Measurements from ENCODE around the gene FKRP. TPM values are rescaled to one million over a fixed set of nuclear protein-coding genes. Genes with fewer than 3 reads are reported as not detected.
A peak's percentile ranks its signal among the peaks of the same experiment; 100 is the strongest.

FKRP gene
- total RNA-seq, 4 donors from 2014 or later, result 5.6 to 12.6 (median 9.3) TPM

GRCh38 chr19:46731007-46731501 lies 14.8 kb upstream of the FKRP start:
- no peaks in the 10 kb centered on the region for H3K9me3 ChIP-seq
- peaks cover 26 to 80% (median 32%) of the 10 kb centered on the region in 3 donors for H3K4me1 ChIP-seq
- no peak overlapping the region for H3K4me3 ChIP-seq
- no peaks in the 10 kb centered on the region for H3K27me3 ChIP-seq
- TF ChIP-seq CTCF (IDR thresholded peaks at IDR 0.05), result peak in 1 of 6 experiments; percentile 11
- no peak for TF ChIP-seq POLR2A (IDR thresholded peaks at IDR 0.05)
- intact Hi-C loops (cut with DNase I), result no loop called here
- peaks cover 48 to 100% (median 58%) of the 10 kb centered on the region in 3 donors for H3K36me3 ChIP-seq
- DNase-seq, result no peak
- WGBS, 2 donors, result 30 to 43% methylated on average over 1 of the region's 14 CpGs
- peak overlapping the region; percentile 46 to 69 (median 51) for H3K27ac ChIP-seq

GRCh38 chr19:46731584-46731983 lies 14.3 kb upstream of the FKRP start:
- no peak overlapping the region for H3K4me3 ChIP-seq
- peak overlapping the region; percentile 46 to 69 (median 51) for H3K27ac ChIP-seq

GRCh38 chr19:46732172-46732938 lies 13.5 kb upstream of the FKRP start:
- Histone ChIP-seq H3K4me3 (no peak overlapping the region), H3K9me3 (no peaks in the 10 kb centered on the region), H3K4me1 (peaks cover 29 to 78% (median 36%) of the 10 kb centered on the region in 3 donors), H3K27me3 (no peaks in the 10 kb centered on the region), H3K27ac (peak overlapping the region; percentile 50 to 69 (median 62)), H3K36me3 (peaks cover 41 to 100% (median 56%) of the 10 kb centered on the region in 3 donors)
- no peak for TF ChIP-seq CTCF (IDR thresholded peaks at IDR 0.05)
- TF ChIP-seq POLR2A (IDR thresholded peaks at IDR 0.05), result no peak
- no peak for DNase-seq
- WGBS, 2 donors, result 80 to 88% methylated on average over 15 to 24 of the region's 28 CpGs
- intact Hi-C loops (cut with DNase I), result no loop called here

More at GRCh38 chr19:46731584-46731983, 14.3 kb upstream of the FKRP start:
- no peaks in the 10 kb centered on the region for H3K27me3 ChIP-seq
- H3K4me1 ChIP-seq, result peaks cover 26 to 78% (median 32%) of the 10 kb centered on the region in 3 donors
- H3K36me3 ChIP-seq, result peaks cover 46 to 100% (median 56%) of the 10 kb centered on the region in 3 donors
- TF ChIP-seq CTCF (IDR thresholded peaks at IDR 0.05), result no peak
- TF ChIP-seq POLR2A (IDR thresholded peaks at IDR 0.05), result no peak
- intact Hi-C loops (cut with DNase I), result no loop called here
- DNase-seq, result no peak
- 77 to 78% methylated on average over 13 to 14 of the region's 14 CpGs for WGBS, 2 donors
- no peaks in the 10 kb centered on the region for H3K9me3 ChIP-seq

GRCh38 chr19:46732966-46733689 lies 12.7 kb upstream of the FKRP start:
- H3K4me1 ChIP-seq, result peaks cover 32 to 78% (median 36%) of the 10 kb centered on the region in 3 donors
- WGBS, 2 donors, result 63 to 65% methylated on average over 6 to 16 of the region's 23 CpGs
- intact Hi-C loops (cut with DNase I), result no loop called here

More at GRCh38 chr19:46732966-46733689, 12.7 kb upstream of the FKRP start:
- H3K27me3 ChIP-seq, result no peaks in the 10 kb centered on the region
- no peaks in the 10 kb centered on the region for H3K9me3 ChIP-seq
- TF ChIP-seq CTCF (IDR thresholded peaks at IDR 0.05) (no peak), POLR2A (IDR thresholded peaks at IDR 0.05) (no peak)
- H3K27ac ChIP-seq, result peak overlapping the region; percentile 50 to 69 (median 62)
- H3K4me3 ChIP-seq, result no peak overlapping the region
- H3K36me3 ChIP-seq, result peaks cover 39 to 100% (median 54%) of the 10 kb centered on the region in 3 donors
- DNase-seq, result no peak
